Measurements from ENCODE around the gene APOBR.
"Not testable (repeated sequence)": the region's sequence is repeated elsewhere in the genome, so short reads cannot be mapped to it uniquely, and the experiment has no call there.

The APOBR gene

DNA sequence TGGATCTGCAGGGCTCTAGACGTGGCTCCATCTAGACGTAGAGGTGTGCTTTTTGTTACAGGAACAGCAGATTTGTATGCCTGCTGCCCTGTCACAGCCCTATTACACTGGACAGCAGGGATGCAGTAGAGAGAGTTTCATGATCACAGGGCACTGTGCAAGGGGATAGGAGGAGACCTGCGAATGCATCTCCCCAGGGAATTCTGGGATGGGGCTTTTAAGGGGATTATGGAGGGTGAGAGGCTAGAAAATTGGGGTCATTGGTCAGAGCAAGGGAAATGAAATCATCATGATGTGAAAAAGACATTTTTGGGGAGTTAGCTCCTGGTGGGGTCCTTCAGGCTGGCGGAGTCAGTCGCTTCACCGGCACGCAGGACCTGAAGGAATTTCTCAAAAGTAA lies 48.2 kb downstream of the APOBR start:
- TF ChIP-seq, protein P1, sequence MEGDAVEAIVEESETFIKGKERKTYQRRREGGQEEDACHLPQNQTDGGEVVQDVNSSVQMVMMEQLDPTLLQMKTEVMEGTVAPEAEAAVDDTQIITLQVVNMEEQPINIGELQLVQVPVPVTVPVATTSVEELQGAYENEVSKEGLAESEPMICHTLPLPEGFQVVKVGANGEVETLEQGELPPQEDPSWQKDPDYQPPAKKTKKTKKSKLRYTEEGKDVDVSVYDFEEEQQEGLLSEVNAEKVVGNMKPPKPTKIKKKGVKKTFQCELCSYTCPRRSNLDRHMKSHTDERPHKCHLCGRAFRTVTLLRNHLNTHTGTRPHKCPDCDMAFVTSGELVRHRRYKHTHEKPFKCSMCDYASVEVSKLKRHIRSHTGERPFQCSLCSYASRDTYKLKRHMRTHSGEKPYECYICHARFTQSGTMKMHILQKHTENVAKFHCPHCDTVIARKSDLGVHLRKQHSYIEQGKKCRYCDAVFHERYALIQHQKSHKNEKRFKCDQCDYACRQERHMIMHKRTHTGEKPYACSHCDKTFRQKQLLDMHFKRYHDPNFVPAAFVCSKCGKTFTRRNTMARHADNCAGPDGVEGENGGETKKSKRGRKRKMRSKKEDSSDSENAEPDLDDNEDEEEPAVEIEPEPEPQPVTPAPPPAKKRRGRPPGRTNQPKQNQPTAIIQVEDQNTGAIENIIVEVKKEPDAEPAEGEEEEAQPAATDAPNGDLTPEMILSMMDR (conservative IDR thresholded peaks at IDR 0.05; ENCODE audit: low read length) = no peak
- no peak overlapping the region for H3K4me3 ChIP-seq (ENCODE audit: low read length)
- DNase-seq (ENCODE audit: low read depth) = no peak

DNA sequence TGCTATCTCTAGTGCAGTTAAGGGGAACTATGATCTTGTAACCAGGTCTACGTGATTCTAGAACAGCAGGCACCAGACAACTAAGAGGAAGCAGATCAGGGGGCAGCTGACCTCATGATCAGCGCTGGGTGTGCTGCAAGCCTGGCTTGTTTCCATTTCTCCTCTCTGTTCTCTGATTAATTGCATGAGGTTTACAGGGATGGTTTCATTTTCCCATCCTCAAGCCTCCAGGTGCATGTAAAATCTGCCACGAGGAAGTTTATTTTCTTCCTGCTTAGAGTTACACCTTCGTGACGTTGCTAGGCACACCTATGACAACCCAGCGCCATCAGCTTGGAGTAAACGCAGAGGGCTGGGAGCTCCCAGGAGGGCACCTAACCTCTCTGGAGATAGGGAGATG lies 48.6 kb downstream of the APOBR start:
- TF ChIP-seq, protein P1 (conservative IDR thresholded peaks at IDR 0.05; ENCODE audit: low read length) = no peak
- no peak overlapping the region for H3K4me3 ChIP-seq (ENCODE audit: low read length)
- no peak for DNase-seq (ENCODE audit: low read depth)

DNA sequence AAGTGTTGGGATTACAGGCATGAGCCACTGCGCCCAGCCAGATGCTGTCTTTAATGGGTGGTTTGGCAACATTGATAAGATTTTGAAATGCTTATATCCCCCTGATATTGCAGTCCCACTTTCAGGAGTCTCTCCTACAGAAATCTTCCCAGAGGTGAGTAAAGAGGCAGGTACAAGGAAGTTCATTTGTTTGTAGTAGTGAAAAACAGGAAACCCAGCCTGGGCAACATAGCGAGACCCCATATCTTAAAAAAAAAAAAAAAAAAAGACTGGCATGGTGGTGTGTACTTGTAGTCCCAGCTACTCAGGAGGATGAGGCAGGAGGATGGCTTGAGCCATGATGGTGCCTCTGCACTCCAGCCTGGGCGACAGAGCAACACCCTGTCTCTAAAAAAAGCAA lies 50.6 kb downstream of the APOBR start:
- no peak overlapping the region for H3K4me3 ChIP-seq (ENCODE audit: low read length)
- TF ChIP-seq, protein P1 (conservative IDR thresholded peaks at IDR 0.05; ENCODE audit: low read length) = no peak
- no peak for DNase-seq (ENCODE audit: low read depth)

- not testable (repeated sequence) for H3K4me3 ChIP-seq (ENCODE audit: low read length); DNase-seq (ENCODE audit: low read depth)
These were observed 51.5 kb downstream of the APOBR start for GRCh38 chr16:28545964-28546363.

GRCh38 chr16:28546626-28547025 lies 52.2 kb downstream of the APOBR start:
- TF ChIP-seq, protein P1 (conservative IDR thresholded peaks at IDR 0.05; ENCODE audit: low read length) = no peak
- no peak overlapping the region for H3K4me3 ChIP-seq (ENCODE audit: low read length)
- no peak for DNase-seq (ENCODE audit: low read depth)

DNA sequence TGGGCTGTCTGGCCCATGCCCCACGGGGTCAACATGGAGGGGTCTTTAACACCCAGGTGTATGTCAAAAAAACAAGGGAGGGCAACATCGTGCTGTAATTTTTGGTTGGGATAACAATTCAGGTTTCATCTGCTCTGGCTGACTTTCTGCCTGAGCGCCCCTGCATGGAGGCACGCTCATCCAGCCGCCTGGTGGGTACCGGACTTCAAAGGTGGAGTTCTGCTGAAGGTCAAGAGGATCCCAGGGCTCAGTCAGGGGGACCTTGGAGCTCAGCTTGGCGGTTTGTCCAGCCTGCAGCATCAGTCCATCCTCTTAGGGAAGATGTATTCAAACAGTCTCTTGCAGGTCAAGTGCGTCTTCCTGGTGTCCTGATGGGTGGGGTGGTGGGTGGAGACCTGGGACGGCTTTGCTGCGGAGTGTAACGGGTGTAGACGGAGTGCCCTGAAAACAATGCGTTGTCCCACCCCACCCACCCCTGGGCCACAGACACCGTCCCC lies 53.9 kb downstream of the APOBR start:
- DNase-seq (ENCODE audit: low read depth) = no peak
- no peak overlapping the region for H3K4me3 ChIP-seq (ENCODE audit: low read length)
- TF ChIP-seq, protein P1 (conservative IDR thresholded peaks at IDR 0.05; ENCODE audit: low read length) = no peak

Measured in AG10803 (cell line).